Vagina (tissue), 2 donors: Measurements from ENCODE around the gene VSIG4.

Experiments
- POLR2A ChIP-seq, 2 donors: fragments of 450-650 bp; IDR thresholded peaks; one replicate each; pipeline ENCODE4 v1.6.1; 2017; ENCODE audit warnings: antibody characterized with exemption in 2 of 2, mild to moderate bottlenecking in 2 of 2, moderate library complexity in 2 of 2
- TF ChIP-seq, protein P1 (sequence below), 3 experiments: fragments of 450-650 bp in 2 of 3; fragments of 200-600 bp in 1 of 3; sonication (generic) in 1 of 3; IDR thresholded peaks; one replicate each; pipeline ENCODE4 v1.5.1; 2017 to 2019; ENCODE audit warnings: antibody characterized with exemption in 3 of 3, mild to moderate bottlenecking in 2 of 3, moderate library complexity in 2 of 3

DNA sequence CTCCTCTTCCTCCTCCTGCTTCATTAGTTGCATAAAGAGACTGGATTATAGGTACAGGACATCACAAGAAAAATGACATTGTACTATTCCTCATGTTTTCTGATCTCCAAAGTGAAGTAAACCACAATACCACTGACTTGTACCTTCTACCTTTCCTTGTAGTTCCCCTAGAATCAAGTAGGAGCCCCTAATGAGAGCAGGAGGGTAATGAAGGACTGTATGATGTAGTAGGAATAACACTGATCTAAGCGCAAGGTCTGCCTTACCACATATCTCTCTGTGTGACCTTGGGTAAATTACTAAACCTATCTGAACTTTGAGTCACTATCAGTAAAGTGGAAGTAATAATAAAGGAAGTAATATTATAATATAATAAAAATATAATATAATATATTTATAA lies 3.6 kb downstream of the VSIG4 start:
- TF ChIP-seq, protein P1, sequence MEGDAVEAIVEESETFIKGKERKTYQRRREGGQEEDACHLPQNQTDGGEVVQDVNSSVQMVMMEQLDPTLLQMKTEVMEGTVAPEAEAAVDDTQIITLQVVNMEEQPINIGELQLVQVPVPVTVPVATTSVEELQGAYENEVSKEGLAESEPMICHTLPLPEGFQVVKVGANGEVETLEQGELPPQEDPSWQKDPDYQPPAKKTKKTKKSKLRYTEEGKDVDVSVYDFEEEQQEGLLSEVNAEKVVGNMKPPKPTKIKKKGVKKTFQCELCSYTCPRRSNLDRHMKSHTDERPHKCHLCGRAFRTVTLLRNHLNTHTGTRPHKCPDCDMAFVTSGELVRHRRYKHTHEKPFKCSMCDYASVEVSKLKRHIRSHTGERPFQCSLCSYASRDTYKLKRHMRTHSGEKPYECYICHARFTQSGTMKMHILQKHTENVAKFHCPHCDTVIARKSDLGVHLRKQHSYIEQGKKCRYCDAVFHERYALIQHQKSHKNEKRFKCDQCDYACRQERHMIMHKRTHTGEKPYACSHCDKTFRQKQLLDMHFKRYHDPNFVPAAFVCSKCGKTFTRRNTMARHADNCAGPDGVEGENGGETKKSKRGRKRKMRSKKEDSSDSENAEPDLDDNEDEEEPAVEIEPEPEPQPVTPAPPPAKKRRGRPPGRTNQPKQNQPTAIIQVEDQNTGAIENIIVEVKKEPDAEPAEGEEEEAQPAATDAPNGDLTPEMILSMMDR (IDR thresholded peaks at IDR 0.05): no peak
- no peak for TF ChIP-seq POLR2A (IDR thresholded peaks at IDR 0.05)
